Ishikawa (cell line): ENCODE results near the gene FKBP4.

Source experiments
- MAX ChIP-seq: IDR thresholded peaks from 2 replicates; pipeline ENCODE4 v1.6.1; 2012
- RAD21 ChIP-seq: IDR thresholded peaks from 2 replicates; pipeline ENCODE4 v1.6.1; 2012; ENCODE audit warnings: low read depth
- REST ChIP-seq: IDR thresholded peaks from 2 replicates; pipeline ENCODE4 v1.6.1; 2012; ENCODE audit warnings: low read depth, mild to moderate bottlenecking
- USF1 ChIP-seq: IDR thresholded peaks from 2 replicates; pipeline ENCODE4 v1.6.1; 2012

- TF ChIP-seq USF1 (no peak), MAX (no peak), RAD21 (no peak), REST (no peak)
These were observed 1.2 kb upstream of the FKBP4 start for GRCh38 chr12:2793561-2793960.
